Thyroid gland (tissue), 4 donors: ENCODE measurements around the gene RABL6. TPM values are rescaled to one million over a fixed set of nuclear protein-coding genes. Genes with fewer than 3 reads are reported as not detected.
"Not testable (repeated sequence)": the region's sequence is repeated elsewhere in the genome, so short reads cannot be mapped to it uniquely, and the experiment has no call there.

Source experiments
- DNase-seq, 2 donors: peaks; one replicate each; pipeline ENCODE4 v3.0.0-alpha.2; 2019
- H3K27ac ChIP-seq, 3 donors: fragments of 200-600 bp; sonication (generic); 1 replicate in 2 of 3; 2 replicates in 1 of 3; pipeline ENCODE4 v1.5.1; 2016 to 2019; ENCODE audit warnings: mild to moderate bottlenecking in 1 of 3, moderate library complexity in 1 of 3
- H3K27me3 ChIP-seq: fragments of 200-600 bp; sonication (generic); one replicate; pipeline ENCODE4 v1.5.1; 2019
- H3K36me3 ChIP-seq, 2 donors: fragments of 200-600 bp; sonication (generic); one replicate each; pipeline ENCODE4 v1.5.1; 2016 to 2019
- H3K4me1 ChIP-seq, 2 donors: fragments of 200-600 bp; sonication (generic); one replicate each; pipeline ENCODE4 v1.5.1; 2017 to 2019
- H3K4me3 ChIP-seq, 3 donors: fragments of 200-600 bp; sonication (generic); replicated peaks in 1 of 3; 1 replicate in 2 of 3; 2 replicates in 1 of 3; pipeline ENCODE4 v1.5.1; 2016; ENCODE audit warnings: mild to moderate bottlenecking in 1 of 3
- H3K9me3 ChIP-seq: fragments of 200-600 bp; sonication (generic); one replicate; pipeline ENCODE4 v1.5.1; 2017
- CTCF ChIP-seq, 6 experiments: fragments of 200-600 bp in 3 of 6; fragments of 450-650 bp in 3 of 6; sonication (generic) in 3 of 6; IDR thresholded peaks; one replicate each; pipeline ENCODE4 v1.5.1; 2016 to 2019; ENCODE audit warnings: antibody characterized with exemption in 6 of 6, mild to moderate bottlenecking in 2 of 6, inconsistent platforms in 1 of 6, moderate library complexity in 1 of 6
- POLR2A ChIP-seq, 2 donors: fragments of 450-650 bp; IDR thresholded peaks; one replicate each; pipeline ENCODE4 v1.6.1; 2017; ENCODE audit warnings: antibody characterized with exemption in 2 of 2, mild to moderate bottlenecking in 2 of 2, moderate library complexity in 1 of 2
- whole genome bisulfite sequencing, 2 donors: methylation state at CpG; one replicate each; pipeline ENCODE4 v1.1.5; 2017; 5-methylcytosine and 5-hydroxymethylcytosine counted together
- intact Hi-C: fragments of 100-400 bp; cut with DNase I; formaldehyde crosslinking; loops from one replicate; pipeline ENCODE4 v1.15.1; 2023
- total RNA-seq, 4 donors: library from RNA; depleted of rRNA; stranded (reverse); fragments of >200 nt; gene quantifications; one replicate each; pipeline ENCODE4 v1.2.3, GENCODE V29; 2016

RABL6 gene
- total RNA-seq, 4 donors from 2014 or later: 59.8 to 84.0 (median 62.2) TPM

GRCh38 chr9:136794281-136794999, 13.3 kb upstream of the RABL6 start:
- no peak overlapping the region for H3K4me3 ChIP-seq
- DNase-seq: no peak
- H3K27ac ChIP-seq: no peak overlapping the region
- intact Hi-C loops: no loop called here
- no peaks in the 10 kb centered on the region for H3K36me3 ChIP-seq
- H3K27me3 ChIP-seq: no peaks in the 10 kb centered on the region
- TF ChIP-seq CTCF (IDR thresholded peaks at IDR 0.05): no peak
- no peak for TF ChIP-seq POLR2A (IDR thresholded peaks at IDR 0.05)
- WGBS, 2 donors: 88 to 94% methylated on average over 13 to 14 of the region's 14 CpGs
- peaks cover 16 to 32% of the 10 kb centered on the region in 2 donors for H3K4me1 ChIP-seq
- H3K9me3 ChIP-seq: no peaks in the 10 kb centered on the region

GRCh38 chr9:136795000-136795348, 12.8 kb upstream of the RABL6 start:
- Histone ChIP-seq H3K27ac (no peak overlapping the region), H3K27me3 (no peaks in the 10 kb centered on the region), H3K36me3 (no peaks in the 10 kb centered on the region), H3K4me3 (no peak overlapping the region), H3K9me3 (no peaks in the 10 kb centered on the region), H3K4me1 (peaks cover 20 to 34% of the 10 kb centered on the region in 2 donors)
- 61 to 79% methylated on average over 6 of the region's 6 CpGs for WGBS, 2 donors
- TF ChIP-seq POLR2A (IDR thresholded peaks at IDR 0.05) (no peak), CTCF (IDR thresholded peaks at IDR 0.05) (no peak)
- DNase-seq: no peak
- intact Hi-C loops: no loop called here

- Histone ChIP-seq H3K27ac (no peak within 1 kb of the TSS), H3K4me1 (peaks cover 28 to 39% of the 10 kb centered on the region in 2 donors), H3K9me3 (no peaks in the 10 kb centered on the region), H3K4me3 (no peak within 1 kb of the TSS), H3K27me3 (no peaks in the 10 kb centered on the region), H3K36me3 (no peaks in the 10 kb centered on the region)
- no peak for DNase-seq
- no peak for TF ChIP-seq POLR2A (IDR thresholded peaks at IDR 0.05)
- no peak for TF ChIP-seq CTCF (IDR thresholded peaks at IDR 0.05)
- intact Hi-C loops: no loop called here
- WGBS, 2 donors: 39% methylated on average over 5 of the region's 5 CpGs
Observed at GRCh38 chr9:136796238-136796774, 11.4 kb upstream of the RABL6 start, which contains the start of gene CCDC183. TSS of gene CCDC183 (plus strand) at chr9:136796338. CDS start at chr9:136796398, 60 bp downstream.

- intact Hi-C loops, H3K27ac ChIP-seq, H3K4me3 ChIP-seq, H3K36me3 ChIP-seq, H3K9me3 ChIP-seq, H3K27me3 ChIP-seq, DNase-seq: not testable (repeated sequence)
- 7 to 8% methylated on average over 10 of the region's 10 CpGs for WGBS, 2 donors
- peaks cover 26 to 37% of the 10 kb centered on the region in 2 donors for H3K4me1 ChIP-seq
Observed at GRCh38 chr9:136796775-136797347, 10.9 kb upstream of the RABL6 start.

GRCh38 chr9:136798708-136799078, 9.1 kb upstream of the RABL6 start:
- peaks cover 17 to 29% of the 10 kb centered on the region in 2 donors for H3K4me1 ChIP-seq
- intact Hi-C loops: no loop called here
- no peaks in the 10 kb centered on the region for H3K27me3 ChIP-seq
- no peak for TF ChIP-seq POLR2A (IDR thresholded peaks at IDR 0.05)
- TF ChIP-seq CTCF (IDR thresholded peaks at IDR 0.05): no peak
- peak in 1 of 2 donors; percentile 5 for DNase-seq
- H3K27ac ChIP-seq: no peak overlapping the region
- WGBS, 2 donors: 60 to 69% methylated on average over 6 of the region's 6 CpGs
- H3K9me3 ChIP-seq: no peaks in the 10 kb centered on the region
- no peaks in the 10 kb centered on the region for H3K36me3 ChIP-seq
- H3K4me3 ChIP-seq: no peak overlapping the region
